GM23338 (cell line): ENCODE measurements around the gene LEMD1. TPM values are rescaled to one million over a fixed set of nuclear protein-coding genes. Genes with fewer than 3 reads are reported as not detected.
A peak's percentile ranks its signal among the peaks of the same experiment; 100 is the strongest.

Source experiments
- ATAC-seq: fragments of 200-7000 bp; cut with Tn5 transposase; 3 replicates; pipeline ENCODE4 v1.9.1; 2020
- DNase-seq: peaks from one replicate; pipeline ENCODE4 v3.0.0-alpha.2; 2015; ENCODE audit warnings: low spot score
- H2AFZ ChIP-seq: fragments of 200-600 bp; sonication (generic); 2 replicates; pipeline ENCODE4 v1.8.0; 2016; ENCODE audit warnings: antibody characterized with exemption, mild to moderate bottlenecking, moderate library complexity
- H3F3A ChIP-seq: fragments of 200-600 bp; sonication (generic); replicated peaks from 2 replicates; pipeline ENCODE4 v1.8.0; 2017; ENCODE audit warnings: antibody characterized with exemption, mixed run types, low read depth
- H3K27ac ChIP-seq: fragments of 200-600 bp; sonication (generic); 2 replicates; pipeline ENCODE4 v1.6.1; 2016; ENCODE audit warnings: low read depth
- H3K27me3 ChIP-seq: fragments of 200-600 bp; sonication (generic); 2 replicates; pipeline ENCODE4 v1.8.0; 2016; ENCODE audit warnings: mild to moderate bottlenecking, mixed run types, moderate library complexity; ENCODE audit not compliant: insufficient read depth
- H3K36me3 ChIP-seq: fragments of 200-600 bp; sonication (generic); 2 replicates; pipeline ENCODE4 v1.8.0; 2016; ENCODE audit warnings: mild to moderate bottlenecking; ENCODE audit not compliant: insufficient read depth
- H3K4me1 ChIP-seq: fragments of 200-600 bp; sonication (generic); 2 replicates; pipeline ENCODE4 v1.8.0; 2016; ENCODE audit warnings: mild to moderate bottlenecking, moderate library complexity; ENCODE audit not compliant: insufficient read depth
- H3K4me2 ChIP-seq: fragments of 200-600 bp; sonication (generic); 2 replicates; pipeline ENCODE4 v1.7.1; 2017; ENCODE audit warnings: mixed run types
- H3K4me3 ChIP-seq: fragments of 200-600 bp; sonication (generic); 2 replicates; pipeline ENCODE4 v1.6.1; 2016; ENCODE audit warnings: mixed run types
- H3K79me2 ChIP-seq: fragments of 200-600 bp; sonication (generic); replicated peaks from 2 replicates; pipeline ENCODE4 v1.8.0; 2017; ENCODE audit warnings: mild to moderate bottlenecking; ENCODE audit not compliant: insufficient read depth
- H3K9me2 ChIP-seq: fragments of 200-600 bp; sonication (generic); 2 replicates; pipeline ENCODE4 v1.8.0; 2017; ENCODE audit not compliant: insufficient read depth
- H4K20me1 ChIP-seq: fragments of 200-600 bp; sonication (generic); replicated peaks from 2 replicates; pipeline ENCODE4 v1.8.0; 2017; ENCODE audit warnings: mild to moderate bottlenecking; ENCODE audit not compliant: insufficient read depth
- H3K27ac Mint-ChIP-seq: 2 replicates; pipeline ENCODE4 v1.8.0; 2020; ENCODE audit warnings: inconsistent platforms, mild to moderate bottlenecking, moderate library complexity, mixed read lengths
- H3K27me3 Mint-ChIP-seq: 3 replicates; pipeline ENCODE4 v1.8.0; 2022; ENCODE audit warnings: low read depth, mild to moderate bottlenecking, moderate library complexity, mixed read lengths, inconsistent platforms; ENCODE audit not compliant: insufficient read depth, poor library complexity
- H3K36me3 Mint-ChIP-seq: 3 replicates; pipeline ENCODE4 v1.8.0; 2021; ENCODE audit warnings: low read depth, mild to moderate bottlenecking, inconsistent platforms, moderate library complexity, mixed read lengths
- H3K4me1 Mint-ChIP-seq: 3 replicates; pipeline ENCODE4 v1.8.0; 2020; ENCODE audit warnings: mild to moderate bottlenecking, inconsistent platforms, mixed read lengths
- H3K4me3 Mint-ChIP-seq: 3 replicates; pipeline ENCODE4 v1.8.0; 2021; ENCODE audit warnings: moderate library complexity, mild to moderate bottlenecking, inconsistent platforms, mixed read lengths
- H3K9me3 Mint-ChIP-seq: 3 replicates; pipeline ENCODE4 v1.8.0; 2020; ENCODE audit warnings: moderate library complexity, mild to moderate bottlenecking, inconsistent platforms, mixed read lengths
- CTCF ChIP-seq, 2 experiments: fragments of 200-600 bp in 1 of 2; sonication (generic) in 1 of 2; conservative IDR thresholded peaks; 2 replicates each; pipeline versions ENCODE4 v1.5.1 to v1.6.1; 2016 to 2017; ENCODE audit warnings: antibody characterized with exemption in 2 of 2, low read depth in 2 of 2, mild to moderate bottlenecking in 2 of 2, moderate library complexity in 1 of 2
- ETS1 ChIP-seq: IDR thresholded peaks from 2 replicates; pipeline ENCODE4 v1.6.1; 2016; ENCODE audit warnings: antibody characterized with exemption
- EZH2phosphoT487 ChIP-seq: fragments of 200-600 bp; sonication (generic); IDR thresholded peaks from one replicate; pipeline ENCODE4 v1.8.1; 2018; ENCODE audit warnings: antibody characterized with exemption; ENCODE audit not compliant: unreplicated experiment
- polyA plus RNA-seq: library from polyadenylated mRNA; unstranded; fragments of >200 nt; fragmentation: Nextera tagmentation; extraction: Ambion mirVana; gene quantifications from 2 replicates; pipeline ENCODE4 v1.2.1, GENCODE V29; 2016
- total RNA-seq: library from RNA; depleted of rRNA; stranded (reverse); fragments of >200 nt; shearing (Covaris generic); gene quantifications from 2 replicates; pipeline ENCODE4 v1.2.3, GENCODE V29; 2014
- TF ChIP-seq, protein P1 (sequence below): fragments of 250-450 bp; sonication (Bioruptor Pico); IDR thresholded peaks from 2 replicates; pipeline ENCODE4 v1.5.0; 2020; ENCODE audit warnings: mild to moderate bottlenecking, moderate library complexity

The LEMD1 gene
- total and polyA plus RNA-seq, 2 experiments from 2014 or later, result 4.7 to 10.7 TPM

GRCh38 chr1:205337481-205337880 is 84.4 kb downstream of the LEMD1 start (continued):
- TF ChIP-seq, protein P1, sequence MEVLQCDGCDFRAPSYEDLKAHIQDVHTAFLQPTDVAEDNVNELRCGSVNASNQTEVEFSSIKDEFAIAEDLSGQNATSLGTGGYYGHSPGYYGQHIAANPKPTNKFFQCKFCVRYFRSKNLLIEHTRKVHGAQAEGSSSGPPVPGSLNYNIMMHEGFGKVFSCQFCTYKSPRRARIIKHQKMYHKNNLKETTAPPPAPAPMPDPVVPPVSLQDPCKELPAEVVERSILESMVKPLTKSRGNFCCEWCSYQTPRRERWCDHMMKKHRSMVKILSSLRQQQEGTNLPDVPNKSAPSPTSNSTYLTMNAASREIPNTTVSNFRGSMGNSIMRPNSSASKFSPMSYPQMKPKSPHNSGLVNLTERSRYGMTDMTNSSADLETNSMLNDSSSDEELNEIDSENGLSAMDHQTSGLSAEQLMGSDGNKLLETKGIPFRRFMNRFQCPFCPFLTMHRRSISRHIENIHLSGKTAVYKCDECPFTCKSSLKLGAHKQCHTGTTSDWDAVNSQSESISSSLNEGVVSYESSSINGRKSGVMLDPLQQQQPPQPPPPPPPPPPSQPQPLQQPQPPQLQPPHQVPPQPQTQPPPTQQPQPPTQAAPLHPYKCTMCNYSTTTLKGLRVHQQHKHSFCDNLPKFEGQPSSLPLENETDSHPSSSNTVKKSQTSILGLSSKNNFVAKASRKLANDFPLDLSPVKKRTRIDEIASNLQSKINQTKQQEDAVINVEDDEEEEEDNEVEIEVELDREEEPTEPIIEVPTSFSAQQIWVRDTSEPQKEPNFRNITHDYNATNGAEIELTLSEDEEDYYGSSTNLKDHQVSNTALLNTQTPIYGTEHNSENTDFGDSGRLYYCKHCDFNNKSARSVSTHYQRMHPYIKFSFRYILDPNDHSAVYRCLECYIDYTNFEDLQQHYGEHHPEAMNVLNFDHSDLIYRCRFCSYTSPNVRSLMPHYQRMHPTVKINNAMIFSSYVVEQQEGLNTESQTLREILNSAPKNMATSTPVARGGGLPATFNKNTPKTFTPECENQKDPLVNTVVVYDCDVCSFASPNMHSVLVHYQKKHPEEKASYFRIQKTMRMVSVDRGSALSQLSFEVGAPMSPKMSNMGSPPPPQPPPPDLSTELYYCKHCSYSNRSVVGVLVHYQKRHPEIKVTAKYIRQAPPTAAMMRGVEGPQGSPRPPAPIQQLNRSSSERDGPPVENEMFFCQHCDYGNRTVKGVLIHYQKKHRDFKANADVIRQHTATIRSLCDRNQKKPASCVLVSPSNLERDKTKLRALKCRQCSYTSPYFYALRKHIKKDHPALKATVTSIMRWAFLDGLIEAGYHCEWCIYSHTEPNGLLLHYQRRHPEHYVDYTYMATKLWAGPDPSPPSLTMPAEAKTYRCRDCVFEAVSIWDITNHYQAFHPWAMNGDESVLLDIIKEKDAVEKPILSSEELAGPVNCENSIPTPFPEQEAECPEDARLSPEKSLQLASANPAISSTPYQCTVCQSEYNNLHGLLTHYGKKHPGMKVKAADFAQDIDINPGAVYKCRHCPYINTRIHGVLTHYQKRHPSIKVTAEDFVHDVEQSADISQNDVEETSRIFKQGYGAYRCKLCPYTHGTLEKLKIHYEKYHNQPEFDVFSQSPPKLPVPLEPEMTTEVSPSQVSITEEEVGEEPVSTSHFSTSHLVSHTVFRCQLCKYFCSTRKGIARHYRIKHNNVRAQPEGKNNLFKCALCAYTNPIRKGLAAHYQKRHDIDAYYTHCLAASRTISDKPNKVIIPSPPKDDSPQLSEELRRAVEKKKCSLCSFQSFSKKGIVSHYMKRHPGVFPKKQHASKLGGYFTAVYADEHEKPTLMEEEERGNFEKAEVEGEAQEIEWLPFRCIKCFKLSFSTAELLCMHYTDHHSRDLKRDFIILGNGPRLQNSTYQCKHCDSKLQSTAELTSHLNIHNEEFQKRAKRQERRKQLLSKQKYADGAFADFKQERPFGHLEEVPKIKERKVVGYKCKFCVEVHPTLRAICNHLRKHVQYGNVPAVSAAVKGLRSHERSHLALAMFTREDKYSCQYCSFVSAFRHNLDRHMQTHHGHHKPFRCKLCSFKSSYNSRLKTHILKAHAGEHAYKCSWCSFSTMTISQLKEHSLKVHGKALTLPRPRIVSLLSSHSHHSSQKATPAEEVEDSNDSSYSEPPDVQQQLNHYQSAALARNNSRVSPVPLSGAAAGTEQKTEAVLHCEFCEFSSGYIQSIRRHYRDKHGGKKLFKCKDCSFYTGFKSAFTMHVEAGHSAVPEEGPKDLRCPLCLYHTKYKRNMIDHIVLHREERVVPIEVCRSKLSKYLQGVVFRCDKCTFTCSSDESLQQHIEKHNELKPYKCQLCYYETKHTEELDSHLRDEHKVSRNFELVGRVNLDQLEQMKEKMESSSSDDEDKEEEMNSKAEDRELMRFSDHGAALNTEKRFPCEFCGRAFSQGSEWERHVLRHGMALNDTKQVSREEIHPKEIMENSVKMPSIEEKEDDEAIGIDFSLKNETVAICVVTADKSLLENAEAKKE (CRISPR knock-in tag), result no peak

DNA sequence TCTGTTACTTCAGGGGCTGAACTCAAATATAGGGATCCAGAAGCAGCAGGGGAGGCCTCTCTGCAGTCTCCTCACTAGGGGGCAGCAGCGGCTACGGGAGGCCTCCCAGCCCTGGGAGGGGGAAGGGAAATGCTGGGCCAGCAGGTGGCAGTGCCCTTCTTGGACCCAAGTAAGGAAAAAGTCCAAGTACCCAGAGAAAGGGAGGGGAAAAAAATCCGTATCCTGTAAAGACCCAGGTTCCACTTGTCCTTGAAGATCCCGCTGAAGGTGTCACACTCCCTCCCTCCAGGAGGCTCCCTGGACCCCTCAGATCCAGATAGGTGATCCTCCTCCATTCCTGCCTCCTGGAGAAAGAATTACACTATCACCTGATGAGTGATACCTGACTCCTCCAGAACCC is 86.2 kb downstream of the LEMD1 start:
- H3K79me2 ChIP-seq, result no peaks in the 10 kb centered on the region
- H3K9me2 ChIP-seq, result no peaks in the 10 kb centered on the region
- ATAC-seq (peak; percentile 86), DNase-seq (peak; percentile 94)
- peaks cover 23% of the 10 kb centered on the region for H3K4me1 Mint-ChIP-seq
- peaks cover 8% of the 10 kb centered on the region for H3K4me1 ChIP-seq
- no peak overlapping the region for H3K4me3 ChIP-seq
- H3K9me3 Mint-ChIP-seq, result no peaks in the 10 kb centered on the region
- H3K27me3 ChIP-seq, result no peaks in the 10 kb centered on the region
- H3F3A ChIP-seq, result no peaks in the 10 kb centered on the region
- H3K4me2 ChIP-seq, result no peak overlapping the region
- no peak overlapping the region for H3K27ac Mint-ChIP-seq
- peaks cover 24% of the 10 kb centered on the region for H3K27me3 Mint-ChIP-seq
- H3K36me3 Mint-ChIP-seq, result no peaks in the 10 kb centered on the region
- H3K27ac ChIP-seq, result no peak overlapping the region
- TF ChIP-seq EZH2phosphoT487, result no peak
- TF ChIP-seq CTCF (conservative IDR thresholded peaks at IDR 0.05; ENCODE audit: low read depth in 2 of 2), result peak; percentile 99 to 100
- no peak for TF ChIP-seq ETS1
- no peak overlapping the region for H2AFZ ChIP-seq
- H3K4me3 Mint-ChIP-seq, result no peak overlapping the region
- no peaks in the 10 kb centered on the region for H3K36me3 ChIP-seq
- no peaks in the 10 kb centered on the region for H4K20me1 ChIP-seq
